ENCODE measurements around the gene KRTAP9-6.
A peak's percentile ranks its signal among the peaks of the same experiment; 100 is the strongest.

Gene KRTAP9-6

GRCh38 chr17:41284546-41284945 lies 19.4 kb downstream of the KRTAP9-6 start:
- no peak for DNase-seq (ENCODE audit: extremely low spot score)
- CTCF ChIA-PET = no interaction called here

GRCh38 chr17:41287050-41287449 lies 21.9 kb downstream of the KRTAP9-6 start:
- ChIA-PET CTCF (no interaction called here), POLR2A (no interaction called here)
- DNase-seq (ENCODE audit: extremely low spot score) = peak; percentile 1
- TF ChIP-seq, protein P1, sequence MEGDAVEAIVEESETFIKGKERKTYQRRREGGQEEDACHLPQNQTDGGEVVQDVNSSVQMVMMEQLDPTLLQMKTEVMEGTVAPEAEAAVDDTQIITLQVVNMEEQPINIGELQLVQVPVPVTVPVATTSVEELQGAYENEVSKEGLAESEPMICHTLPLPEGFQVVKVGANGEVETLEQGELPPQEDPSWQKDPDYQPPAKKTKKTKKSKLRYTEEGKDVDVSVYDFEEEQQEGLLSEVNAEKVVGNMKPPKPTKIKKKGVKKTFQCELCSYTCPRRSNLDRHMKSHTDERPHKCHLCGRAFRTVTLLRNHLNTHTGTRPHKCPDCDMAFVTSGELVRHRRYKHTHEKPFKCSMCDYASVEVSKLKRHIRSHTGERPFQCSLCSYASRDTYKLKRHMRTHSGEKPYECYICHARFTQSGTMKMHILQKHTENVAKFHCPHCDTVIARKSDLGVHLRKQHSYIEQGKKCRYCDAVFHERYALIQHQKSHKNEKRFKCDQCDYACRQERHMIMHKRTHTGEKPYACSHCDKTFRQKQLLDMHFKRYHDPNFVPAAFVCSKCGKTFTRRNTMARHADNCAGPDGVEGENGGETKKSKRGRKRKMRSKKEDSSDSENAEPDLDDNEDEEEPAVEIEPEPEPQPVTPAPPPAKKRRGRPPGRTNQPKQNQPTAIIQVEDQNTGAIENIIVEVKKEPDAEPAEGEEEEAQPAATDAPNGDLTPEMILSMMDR (IDR thresholded peaks at IDR 0.05; ENCODE audit: control extremely low read depth, extremely low read depth, low read depth, missing control alignments) = no peak

More at GRCh38 chr17:41284546-41284945, 19.4 kb downstream of the KRTAP9-6 start:
- TF ChIP-seq, protein P1 (IDR thresholded peaks at IDR 0.05; ENCODE audit: control extremely low read depth, extremely low read depth, low read depth, missing control alignments) = no peak
- POLR2A ChIA-PET = no interaction called here

- ChIA-PET CTCF (no interaction called here), POLR2A (no interaction called here)
- TF ChIP-seq, protein P1 (IDR thresholded peaks at IDR 0.05; ENCODE audit: control extremely low read depth, extremely low read depth, low read depth, missing control alignments) = no peak
These were observed 28.8 kb downstream of the KRTAP9-6 start for GRCh38 chr17:41294016-41294415.

DNA sequence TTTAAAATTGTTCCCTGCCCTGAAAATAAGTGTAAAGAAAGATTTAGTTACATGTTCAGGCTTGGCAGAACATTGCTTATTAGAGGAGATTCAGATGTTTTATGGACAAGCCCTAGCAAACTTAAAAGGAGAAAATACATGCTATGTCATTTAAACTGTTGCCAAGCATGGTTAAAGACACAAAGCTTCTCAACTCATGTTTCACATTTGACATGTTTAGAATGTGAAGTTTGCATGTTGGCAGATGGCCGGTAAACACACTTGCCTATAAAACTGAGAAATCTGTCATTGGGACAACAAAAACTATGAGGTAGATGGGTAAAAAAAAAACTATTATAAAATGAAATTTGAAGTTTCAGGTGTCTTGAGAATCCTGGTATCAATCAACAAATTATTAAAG lies 31.7 kb downstream of the KRTAP9-6 start:
- ChIA-PET CTCF (no interaction called here), POLR2A (no interaction called here)
- DNase-seq (ENCODE audit: extremely low spot score) = no peak
- TF ChIP-seq, protein P1 (IDR thresholded peaks at IDR 0.05; ENCODE audit: control extremely low read depth, extremely low read depth, low read depth, missing control alignments) = no peak

More at GRCh38 chr17:41294016-41294415, 28.8 kb downstream of the KRTAP9-6 start:
- DNase-seq (ENCODE audit: extremely low spot score) = no peak

DNA sequence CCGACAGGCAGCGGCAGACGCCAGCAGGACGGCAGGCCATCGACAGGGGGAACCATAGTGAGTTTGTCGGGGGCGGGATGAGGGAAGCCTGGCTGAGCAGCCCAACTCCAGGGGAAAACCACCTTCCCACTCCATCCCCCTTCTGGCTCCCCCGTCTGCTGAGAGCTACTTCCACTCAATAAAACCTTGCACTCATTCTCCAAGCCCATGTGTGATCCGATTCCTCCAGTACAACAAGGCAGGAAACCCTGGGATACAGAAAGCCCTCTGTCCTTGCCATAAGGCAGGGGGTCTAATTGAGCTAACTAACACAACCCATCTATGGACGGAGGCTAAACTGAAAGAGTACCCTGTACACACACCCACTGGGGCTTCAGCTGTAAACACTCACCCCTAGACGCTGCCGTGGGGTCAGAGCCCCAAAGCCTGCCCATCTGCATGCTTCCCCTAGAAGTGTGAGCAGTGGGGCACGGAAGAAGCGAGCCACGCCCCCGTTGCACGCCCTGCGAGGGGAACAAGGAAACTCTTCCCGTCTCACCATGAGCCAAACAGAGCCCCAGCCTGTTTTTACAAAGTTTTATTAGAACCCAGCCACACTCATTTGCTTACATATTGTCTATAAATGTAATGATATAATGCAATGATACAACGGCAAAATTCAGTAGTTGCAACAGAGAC lies 33.4 kb downstream of the KRTAP9-6 start:
- ChIA-PET POLR2A (no interaction called here), CTCF (no interaction called here)
- TF ChIP-seq, protein P1 (IDR thresholded peaks at IDR 0.05; ENCODE audit: control extremely low read depth, extremely low read depth, low read depth, missing control alignments) = no peak
- DNase-seq (ENCODE audit: extremely low spot score) = no peak

DNA sequence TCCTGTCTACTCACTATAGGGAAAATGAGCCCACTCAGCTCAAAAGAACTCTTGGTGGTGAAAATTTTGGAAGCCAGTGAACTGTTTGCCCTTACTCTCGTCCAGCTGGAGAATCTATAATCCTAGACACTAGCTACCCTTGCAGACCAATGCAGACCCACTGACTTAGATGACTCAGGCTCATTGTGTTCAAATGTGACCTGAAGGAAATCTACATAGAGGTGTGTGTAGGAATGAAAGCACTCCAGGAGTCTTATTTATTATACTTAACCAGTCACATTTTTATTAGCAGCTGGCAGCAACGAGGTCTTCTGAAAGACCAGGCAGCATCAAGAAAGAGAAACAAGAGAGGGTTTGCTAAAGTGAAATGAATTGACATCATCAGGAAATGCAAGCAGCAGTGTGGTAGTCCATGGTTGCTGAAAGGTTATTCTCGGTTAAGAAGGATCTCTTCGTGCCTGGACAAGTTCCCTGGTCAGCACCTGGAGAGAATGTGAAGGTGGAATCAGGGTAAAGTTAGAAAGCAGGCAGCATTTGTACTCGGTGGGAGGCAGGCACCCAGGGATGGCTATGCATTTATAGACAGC lies 36.1 kb downstream of the KRTAP9-6 start:
- DNase-seq (ENCODE audit: extremely low spot score) = no peak
- TF ChIP-seq, protein P1 (IDR thresholded peaks at IDR 0.05; ENCODE audit: control extremely low read depth, extremely low read depth, low read depth, missing control alignments) = no peak
- CTCF ChIA-PET = no interaction called here
- POLR2A ChIA-PET = no interaction called here
